Measurements from ENCODE around the gene TOM1L2. TPM values are rescaled to one million over a fixed set of nuclear protein-coding genes. Genes with fewer than 3 reads are reported as not detected.
A peak's percentile ranks its signal among the peaks of the same experiment; 100 is the strongest.

TOM1L2 gene
- total RNA-seq, 1 donor from 2014 or later, result 88.6 TPM

DNA sequence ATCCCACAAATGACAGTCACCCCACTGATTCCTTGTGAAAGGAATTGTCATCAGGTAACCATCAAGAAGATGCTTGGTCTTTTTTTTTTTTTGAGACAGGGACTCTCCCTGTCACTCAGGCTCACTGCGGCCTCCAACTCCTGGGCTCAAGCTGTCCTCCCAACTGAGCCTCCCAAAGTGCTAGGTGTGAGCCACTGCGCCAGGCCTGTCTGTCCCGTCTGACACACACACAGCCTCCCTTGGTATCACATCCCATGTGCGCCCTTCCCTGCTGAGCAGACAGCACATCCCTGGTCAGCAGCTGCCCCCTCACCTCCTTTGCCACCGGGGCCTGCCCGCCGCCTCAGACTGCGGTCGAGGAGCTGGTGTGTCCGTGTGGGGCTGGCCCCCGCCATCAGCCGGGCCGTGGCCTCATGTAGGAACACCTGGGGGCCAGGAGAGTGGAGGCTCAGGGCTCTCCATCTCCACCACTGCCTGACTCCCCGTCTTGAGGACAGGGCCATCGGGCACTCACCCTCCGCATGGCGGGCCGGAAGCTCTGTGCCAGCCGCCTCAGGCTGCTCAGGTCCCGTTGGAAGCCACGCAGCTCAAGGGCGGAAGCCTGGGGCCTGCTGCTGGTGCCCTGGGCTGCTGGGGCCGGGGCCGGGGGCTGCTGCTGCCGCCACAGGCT, 159.0 kb downstream of the TOM1L2 start:
- peaks cover 72% of the 10 kb centered on the region for H3K4me1 ChIP-seq
- H3K36me3 ChIP-seq, result peaks cover 0 to 46% of the 10 kb centered on the region in 2 donors
- no peak for DNase-seq (ENCODE audit: extremely low spot score in 2 of 2)
- H3K27ac ChIP-seq, result peak overlapping the region; percentile 78
- no peaks in the 10 kb centered on the region for H3K9me3 ChIP-seq
- no peaks in the 10 kb centered on the region for H3K27me3 ChIP-seq
- no peak overlapping the region for H3K4me3 ChIP-seq
- intact Hi-C loops (cut with DNase I), result loop anchor here (10.0 kb wide), 1 partner anchor 112 kb away; no protein-coding TSS in a partner anchor
- TF ChIP-seq POLR2AphosphoS5 (IDR thresholded peaks at IDR 0.05; ENCODE audit: insufficient read depth in 1 of 2, low read depth in 1 of 2) (peak in 1 of 2 donors; percentile 8), POLR2A (IDR thresholded peaks at IDR 0.05) (no peak)

DNA sequence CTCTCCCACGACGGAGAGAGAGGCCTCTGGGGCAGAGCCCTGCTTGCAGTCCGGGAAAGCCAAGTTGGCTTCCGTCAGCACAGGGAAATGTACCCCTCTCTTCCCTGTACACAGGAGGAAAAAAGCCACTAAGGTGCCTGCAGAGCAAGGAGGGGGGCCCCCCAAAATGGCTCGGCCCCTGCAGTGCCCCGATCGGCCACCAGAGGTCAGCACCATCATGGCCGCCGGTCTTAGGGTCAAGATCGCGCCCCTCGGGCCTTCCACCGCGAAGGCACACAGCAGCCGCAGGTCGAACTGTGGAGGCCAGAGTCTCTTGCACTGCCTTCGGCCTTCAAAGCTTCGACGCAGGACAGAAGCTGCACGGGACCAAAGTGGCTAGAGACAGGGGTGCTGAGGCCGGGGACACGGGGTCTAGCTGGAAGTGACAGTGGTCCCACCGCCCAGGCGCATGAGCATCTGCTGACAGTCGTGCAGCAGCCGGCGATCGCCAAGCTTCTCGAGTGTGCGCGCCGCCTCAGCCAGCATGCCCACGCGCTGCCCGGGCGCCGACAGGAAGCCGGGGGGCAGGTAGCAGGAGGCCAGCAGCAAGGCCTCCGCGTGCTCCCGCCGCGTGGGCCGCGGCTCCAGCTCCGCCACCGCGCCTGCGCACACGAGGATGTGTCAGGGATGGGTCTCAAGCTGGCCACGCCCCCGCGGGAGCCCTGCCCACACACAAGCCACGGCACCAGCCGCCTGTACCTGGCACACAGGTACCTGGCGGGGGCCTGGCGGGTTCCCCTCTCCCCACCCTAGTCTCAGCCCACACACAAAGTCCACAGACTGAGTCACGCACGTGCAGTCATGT, 159.8 kb downstream of the TOM1L2 start:
- Histone ChIP-seq H3K36me3 (peaks cover 0 to 42% of the 10 kb centered on the region in 2 donors), H3K9me3 (no peaks in the 10 kb centered on the region), H3K4me1 (peaks cover 68% of the 10 kb centered on the region), H3K4me3 (no peak overlapping the region), H3K27me3 (no peaks in the 10 kb centered on the region), H3K27ac (peak overlapping the region; percentile 78)
- TF ChIP-seq POLR2AphosphoS5 (IDR thresholded peaks at IDR 0.05; ENCODE audit: insufficient read depth in 1 of 2, low read depth in 1 of 2), result peak in 1 of 2 donors; percentile 59
- no peak for TF ChIP-seq POLR2A (IDR thresholded peaks at IDR 0.05)
- TF ChIP-seq, protein P1, sequence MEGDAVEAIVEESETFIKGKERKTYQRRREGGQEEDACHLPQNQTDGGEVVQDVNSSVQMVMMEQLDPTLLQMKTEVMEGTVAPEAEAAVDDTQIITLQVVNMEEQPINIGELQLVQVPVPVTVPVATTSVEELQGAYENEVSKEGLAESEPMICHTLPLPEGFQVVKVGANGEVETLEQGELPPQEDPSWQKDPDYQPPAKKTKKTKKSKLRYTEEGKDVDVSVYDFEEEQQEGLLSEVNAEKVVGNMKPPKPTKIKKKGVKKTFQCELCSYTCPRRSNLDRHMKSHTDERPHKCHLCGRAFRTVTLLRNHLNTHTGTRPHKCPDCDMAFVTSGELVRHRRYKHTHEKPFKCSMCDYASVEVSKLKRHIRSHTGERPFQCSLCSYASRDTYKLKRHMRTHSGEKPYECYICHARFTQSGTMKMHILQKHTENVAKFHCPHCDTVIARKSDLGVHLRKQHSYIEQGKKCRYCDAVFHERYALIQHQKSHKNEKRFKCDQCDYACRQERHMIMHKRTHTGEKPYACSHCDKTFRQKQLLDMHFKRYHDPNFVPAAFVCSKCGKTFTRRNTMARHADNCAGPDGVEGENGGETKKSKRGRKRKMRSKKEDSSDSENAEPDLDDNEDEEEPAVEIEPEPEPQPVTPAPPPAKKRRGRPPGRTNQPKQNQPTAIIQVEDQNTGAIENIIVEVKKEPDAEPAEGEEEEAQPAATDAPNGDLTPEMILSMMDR (IDR thresholded peaks at IDR 0.05), result peak; percentile 99
- no peak for DNase-seq (ENCODE audit: extremely low spot score in 2 of 2)
- intact Hi-C loops (cut with DNase I), result loop anchor here (1.0 to 10.0 kb wide), 2 partner anchors 46 to 112 kb away; no protein-coding TSS in a partner anchor

DNA sequence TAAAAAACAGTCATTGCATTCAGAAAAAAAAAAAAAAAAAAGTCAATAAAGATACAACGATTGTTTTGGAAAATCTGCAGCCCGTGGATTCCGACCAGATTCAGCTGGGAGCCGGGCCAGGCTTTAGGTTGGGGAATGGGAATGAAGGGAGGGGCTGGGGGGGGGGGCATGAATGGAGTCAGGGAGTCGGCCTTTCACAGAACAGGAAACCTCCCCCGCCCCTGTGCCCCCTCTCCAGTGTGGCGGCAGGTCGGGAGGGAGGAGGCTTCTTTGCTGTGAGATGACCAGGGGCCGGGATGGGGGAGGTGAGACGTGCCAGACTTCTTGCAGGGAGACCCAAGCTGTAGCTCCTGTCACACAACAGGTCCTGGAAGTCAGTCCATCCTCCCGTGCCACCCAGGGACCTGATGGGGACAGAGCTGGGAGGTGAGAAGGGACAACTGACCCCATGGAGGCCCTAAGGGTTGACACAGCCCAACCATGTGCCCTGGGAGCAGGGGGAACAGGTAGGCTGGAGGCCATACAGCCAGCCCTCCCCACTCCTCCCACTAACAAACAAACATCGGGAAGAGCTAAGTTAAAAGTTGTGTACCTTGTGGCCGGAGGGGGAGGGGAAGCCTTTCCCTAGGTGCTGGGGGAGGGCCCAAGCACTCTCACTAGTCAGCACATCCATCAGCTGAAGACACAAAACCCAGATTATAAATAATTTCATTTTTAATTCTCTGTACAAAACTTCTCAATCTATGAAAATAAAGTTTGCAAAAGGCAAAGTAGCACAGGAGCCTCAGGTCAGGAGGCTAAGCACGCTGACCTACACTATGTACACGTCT, 160.6 kb downstream of the TOM1L2 start:
- Histone ChIP-seq H3K27me3 (no peaks in the 10 kb centered on the region), H3K27ac (peak overlapping the region; percentile 78), H3K9me3 (no peaks in the 10 kb centered on the region), H3K4me3 (no peak overlapping the region), H3K36me3 (peaks cover 0 to 33% of the 10 kb centered on the region in 2 donors), H3K4me1 (peaks cover 68% of the 10 kb centered on the region)
- intact Hi-C loops (cut with DNase I), result loop anchor here (1.0 to 10.0 kb wide), 2 partner anchors 47 to 113 kb away; no protein-coding TSS in a partner anchor
- DNase-seq (ENCODE audit: extremely low spot score in 2 of 2), result no peak
- TF ChIP-seq POLR2A (IDR thresholded peaks at IDR 0.05) (no peak), POLR2AphosphoS5 (IDR thresholded peaks at IDR 0.05; ENCODE audit: insufficient read depth in 1 of 2, low read depth in 1 of 2) (no peak)
- TF ChIP-seq, protein P1 (IDR thresholded peaks at IDR 0.05), result no peak

DNA sequence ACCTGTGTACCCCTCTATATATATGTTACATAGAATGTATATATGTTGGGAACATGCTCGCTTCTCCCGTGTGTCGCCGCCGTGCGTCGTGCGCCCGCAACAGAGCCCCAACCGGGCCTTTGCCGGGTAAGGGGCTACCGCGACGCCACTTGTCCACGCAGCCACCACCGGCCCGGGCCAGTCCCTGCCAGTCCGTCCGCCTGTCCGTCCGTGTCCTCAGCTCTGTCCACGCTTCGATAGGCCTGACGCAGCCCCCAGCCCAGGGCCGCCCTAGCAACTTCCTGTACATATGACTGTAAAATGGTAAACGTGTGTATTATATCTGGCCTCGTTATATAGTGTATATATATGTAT, 161.3 kb downstream of the TOM1L2 start:
- H3K27me3 ChIP-seq, result no peaks in the 10 kb centered on the region
- intact Hi-C loops (cut with DNase I), result loop anchor here (10.0 kb wide), 1 partner anchor 114 kb away; no protein-coding TSS in a partner anchor
- peaks cover 0 to 32% of the 10 kb centered on the region in 2 donors for H3K36me3 ChIP-seq
- TF ChIP-seq POLR2AphosphoS5 (IDR thresholded peaks at IDR 0.05; ENCODE audit: insufficient read depth in 1 of 2, low read depth in 1 of 2) (no peak), POLR2A (IDR thresholded peaks at IDR 0.05) (no peak)
- TF ChIP-seq, protein P1 (IDR thresholded peaks at IDR 0.05), result no peak
- H3K4me1 ChIP-seq, result peaks cover 63% of the 10 kb centered on the region
- H3K27ac ChIP-seq, result peak overlapping the region; percentile 91
- H3K9me3 ChIP-seq, result no peaks in the 10 kb centered on the region
- peak overlapping the region; percentile 39 to 41 for H3K4me3 ChIP-seq
- DNase-seq (ENCODE audit: extremely low spot score in 2 of 2), result no peak
